GM10266 (cell line): ENCODE measurements around the gene ESYT3.

ENCODE experiments used
- DNase-seq: peaks from one replicate; pipeline ENCODE4 v3.0.0; 2012; ENCODE audit errors: extremely low spot score
- TF ChIP-seq, protein P1 (sequence below): IDR thresholded peaks from 2 replicates; pipeline ENCODE4 v1.5.1; 2012; ENCODE audit warnings: mild to moderate bottlenecking, low read depth; ENCODE audit not compliant: control insufficient read depth, insufficient read depth; ENCODE audit errors: missing control alignments

The ESYT3 gene

DNA sequence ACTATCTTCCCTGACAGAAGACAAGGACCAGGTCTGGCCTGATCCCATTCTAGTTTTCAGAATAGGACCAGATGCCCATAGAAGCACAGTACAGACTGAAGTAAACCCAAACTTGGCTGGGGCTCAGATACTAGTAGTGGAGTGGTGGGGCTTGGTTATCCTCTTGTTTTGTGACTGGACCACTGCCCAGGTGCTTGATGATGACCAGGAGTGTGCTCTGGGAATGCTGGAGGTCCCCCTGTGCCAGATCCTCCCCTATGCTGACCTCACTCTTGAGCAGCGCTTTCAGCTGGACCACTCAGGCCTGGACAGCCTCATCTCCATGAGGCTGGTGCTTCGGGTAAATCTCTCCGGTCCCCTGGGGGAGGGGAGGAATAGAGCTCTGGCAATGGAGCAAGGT lies 36.3 kb downstream of the ESYT3 start:
- TF ChIP-seq, protein P1, sequence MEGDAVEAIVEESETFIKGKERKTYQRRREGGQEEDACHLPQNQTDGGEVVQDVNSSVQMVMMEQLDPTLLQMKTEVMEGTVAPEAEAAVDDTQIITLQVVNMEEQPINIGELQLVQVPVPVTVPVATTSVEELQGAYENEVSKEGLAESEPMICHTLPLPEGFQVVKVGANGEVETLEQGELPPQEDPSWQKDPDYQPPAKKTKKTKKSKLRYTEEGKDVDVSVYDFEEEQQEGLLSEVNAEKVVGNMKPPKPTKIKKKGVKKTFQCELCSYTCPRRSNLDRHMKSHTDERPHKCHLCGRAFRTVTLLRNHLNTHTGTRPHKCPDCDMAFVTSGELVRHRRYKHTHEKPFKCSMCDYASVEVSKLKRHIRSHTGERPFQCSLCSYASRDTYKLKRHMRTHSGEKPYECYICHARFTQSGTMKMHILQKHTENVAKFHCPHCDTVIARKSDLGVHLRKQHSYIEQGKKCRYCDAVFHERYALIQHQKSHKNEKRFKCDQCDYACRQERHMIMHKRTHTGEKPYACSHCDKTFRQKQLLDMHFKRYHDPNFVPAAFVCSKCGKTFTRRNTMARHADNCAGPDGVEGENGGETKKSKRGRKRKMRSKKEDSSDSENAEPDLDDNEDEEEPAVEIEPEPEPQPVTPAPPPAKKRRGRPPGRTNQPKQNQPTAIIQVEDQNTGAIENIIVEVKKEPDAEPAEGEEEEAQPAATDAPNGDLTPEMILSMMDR = no peak
- DNase-seq = no peak

DNA sequence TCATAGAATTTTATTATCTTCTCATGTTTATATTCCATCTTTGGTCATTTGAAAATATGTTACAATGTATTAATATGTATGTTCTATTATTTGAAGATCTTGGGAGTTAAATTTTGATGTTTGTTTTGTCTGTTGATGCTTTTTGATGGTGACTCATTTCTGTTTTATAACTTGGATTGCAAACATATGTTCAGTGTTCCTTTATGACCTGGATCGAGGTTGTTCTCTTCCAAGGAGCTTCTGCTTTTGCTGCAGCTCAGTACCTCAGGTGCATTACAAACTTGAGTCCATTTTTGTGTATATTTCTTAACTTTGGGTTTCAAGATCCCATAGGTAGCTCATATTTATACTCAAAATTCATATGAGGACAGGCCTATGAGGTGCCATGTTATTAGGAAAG lies 37.1 kb downstream of the ESYT3 start:
- DNase-seq = no peak
- TF ChIP-seq, protein P1 = no peak

DNA sequence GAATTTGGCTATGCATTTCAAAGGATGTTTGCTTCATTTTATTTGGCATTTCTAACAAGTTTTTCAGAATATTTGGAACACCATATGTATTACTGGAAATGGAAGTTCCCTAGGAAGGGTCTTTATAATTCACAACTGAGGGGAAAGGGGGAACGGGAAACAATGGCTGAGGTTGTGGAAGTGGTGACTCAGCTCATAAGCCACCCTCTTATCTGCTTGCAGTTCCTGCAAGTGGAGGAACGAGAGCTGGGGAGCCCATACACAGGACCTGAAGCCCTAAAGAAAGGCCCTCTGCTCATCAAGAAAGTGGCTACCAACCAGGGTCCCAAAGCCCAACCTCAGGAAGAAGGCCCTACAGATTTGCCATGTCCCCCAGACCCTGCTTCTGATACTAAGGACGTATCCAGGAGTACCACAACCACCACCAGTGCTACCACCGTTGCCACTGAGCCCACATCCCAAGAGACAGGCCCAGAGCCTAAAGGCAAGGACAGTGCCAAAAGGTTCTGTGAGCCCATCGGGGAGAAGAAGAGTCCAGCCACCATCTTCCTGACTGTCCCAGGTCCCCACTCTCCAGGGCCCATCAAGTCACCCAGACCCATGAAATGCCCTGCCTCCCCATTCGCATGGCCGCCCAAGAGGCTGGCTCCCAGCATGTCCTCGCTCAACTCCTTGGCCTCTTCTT lies 37.9 kb downstream of the ESYT3 start:
- TF ChIP-seq, protein P1 = no peak
- no peak for DNase-seq

DNA sequence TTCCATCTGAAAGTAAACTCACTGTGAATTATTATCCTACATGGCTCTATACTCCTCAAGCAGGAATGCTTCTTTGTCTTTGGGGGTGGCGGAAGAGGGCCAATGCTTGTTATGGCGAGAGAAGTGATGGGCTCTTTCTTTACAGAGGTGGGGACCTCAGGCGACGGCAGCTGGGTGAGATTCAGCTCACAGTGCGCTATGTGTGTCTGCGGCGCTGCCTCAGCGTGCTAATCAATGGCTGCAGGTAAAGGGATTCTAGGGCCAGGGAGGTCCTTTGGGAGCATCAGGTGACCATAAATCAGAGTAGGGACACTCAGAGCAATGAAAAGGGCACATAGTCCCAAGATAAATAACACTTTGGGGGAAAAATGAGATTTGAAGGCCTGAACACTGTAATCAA lies 39.0 kb downstream of the ESYT3 start:
- DNase-seq = no peak
- TF ChIP-seq, protein P1 = no peak

DNA sequence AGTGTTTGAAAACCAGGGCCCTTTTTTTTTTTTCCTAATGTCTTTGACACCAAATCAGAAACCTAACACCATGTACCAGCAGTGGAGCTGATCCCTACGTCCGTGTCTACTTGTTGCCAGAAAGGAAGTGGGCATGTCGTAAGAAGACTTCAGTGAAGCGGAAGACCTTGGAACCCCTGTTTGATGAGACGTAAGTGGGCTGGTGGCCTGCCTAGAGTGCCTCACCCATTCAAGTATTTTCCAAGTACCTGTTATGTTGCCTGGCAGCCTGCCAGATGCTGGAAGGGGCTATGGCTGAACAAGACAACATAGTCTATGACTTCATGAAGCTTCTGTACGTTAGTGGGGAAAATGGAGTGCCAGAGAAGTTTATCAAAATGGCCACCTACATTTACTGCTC lies 39.7 kb downstream of the ESYT3 start:
- DNase-seq = no peak
- TF ChIP-seq, protein P1 = no peak

DNA sequence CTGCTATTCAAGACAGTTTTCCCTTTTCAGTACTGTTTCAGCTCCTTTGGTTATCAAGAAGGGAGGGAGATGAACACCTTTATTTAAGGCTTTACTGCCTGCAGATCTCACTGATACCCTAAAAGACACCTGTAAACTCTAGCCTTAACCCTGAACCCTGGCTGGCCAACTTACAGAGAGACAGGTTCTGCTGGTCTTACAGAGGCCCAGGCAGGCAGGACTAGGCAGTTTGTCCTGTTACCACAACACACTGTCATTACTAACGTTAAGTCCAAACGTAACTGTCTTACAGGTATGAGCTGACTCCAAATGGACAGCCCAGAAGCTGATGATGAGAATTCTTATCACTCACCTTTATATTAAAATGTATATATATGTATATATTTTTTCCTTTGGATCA lies 42.1 kb downstream of the ESYT3 start:
- TF ChIP-seq, protein P1 = no peak
- DNase-seq = no peak

DNA sequence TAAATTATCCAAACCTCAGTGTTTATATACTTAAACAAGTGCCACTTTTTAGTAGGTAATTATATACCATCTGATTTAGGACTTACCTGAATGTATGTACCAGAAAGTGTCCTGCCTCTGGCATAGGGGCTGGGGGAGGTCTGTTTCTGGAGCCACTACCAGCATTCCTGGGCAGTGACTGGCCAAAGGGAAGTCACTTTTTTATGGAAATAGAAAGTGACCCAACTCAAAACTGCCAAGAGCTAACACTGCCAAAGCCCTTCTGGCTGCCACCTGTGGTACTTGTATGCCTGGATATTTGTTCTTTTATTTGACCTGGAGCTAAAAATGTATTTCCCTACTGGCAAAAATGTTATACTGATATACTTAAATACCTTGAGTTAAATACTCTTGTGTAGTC lies 42.7 kb downstream of the ESYT3 start:
- DNase-seq = no peak
- TF ChIP-seq, protein P1 = no peak
